ENCODE measurements around the gene DNTT.

DNA sequence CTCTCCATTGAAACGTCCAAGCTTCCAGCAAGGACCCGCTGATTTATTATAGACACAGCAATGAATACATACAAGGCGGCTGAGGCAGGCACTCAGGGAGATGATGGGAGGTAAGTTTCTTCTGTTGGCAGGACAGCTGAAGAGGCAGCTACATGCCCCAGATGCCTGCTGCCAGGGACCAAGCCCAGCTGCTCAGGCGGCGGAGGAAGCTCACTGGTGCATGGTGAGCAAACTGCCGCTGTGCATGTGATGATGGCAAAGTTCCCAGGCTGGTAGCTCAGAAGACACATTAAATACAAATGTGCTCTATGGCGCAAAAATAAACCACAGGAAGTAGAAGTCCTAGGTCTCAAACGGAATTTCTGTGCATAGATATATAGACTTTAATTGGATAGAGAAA, 2.3 kb downstream of the DNTT start:
- TF ChIP-seq, protein P1, sequence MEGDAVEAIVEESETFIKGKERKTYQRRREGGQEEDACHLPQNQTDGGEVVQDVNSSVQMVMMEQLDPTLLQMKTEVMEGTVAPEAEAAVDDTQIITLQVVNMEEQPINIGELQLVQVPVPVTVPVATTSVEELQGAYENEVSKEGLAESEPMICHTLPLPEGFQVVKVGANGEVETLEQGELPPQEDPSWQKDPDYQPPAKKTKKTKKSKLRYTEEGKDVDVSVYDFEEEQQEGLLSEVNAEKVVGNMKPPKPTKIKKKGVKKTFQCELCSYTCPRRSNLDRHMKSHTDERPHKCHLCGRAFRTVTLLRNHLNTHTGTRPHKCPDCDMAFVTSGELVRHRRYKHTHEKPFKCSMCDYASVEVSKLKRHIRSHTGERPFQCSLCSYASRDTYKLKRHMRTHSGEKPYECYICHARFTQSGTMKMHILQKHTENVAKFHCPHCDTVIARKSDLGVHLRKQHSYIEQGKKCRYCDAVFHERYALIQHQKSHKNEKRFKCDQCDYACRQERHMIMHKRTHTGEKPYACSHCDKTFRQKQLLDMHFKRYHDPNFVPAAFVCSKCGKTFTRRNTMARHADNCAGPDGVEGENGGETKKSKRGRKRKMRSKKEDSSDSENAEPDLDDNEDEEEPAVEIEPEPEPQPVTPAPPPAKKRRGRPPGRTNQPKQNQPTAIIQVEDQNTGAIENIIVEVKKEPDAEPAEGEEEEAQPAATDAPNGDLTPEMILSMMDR (IDR thresholded peaks at IDR 0.05; ENCODE audit: low read depth, low read length): no peak
- TF ChIP-seq POLR2A (IDR thresholded peaks at IDR 0.05; ENCODE audit: extremely low read depth, insufficient read length) (no peak), MYC (IDR thresholded peaks at IDR 0.05; ENCODE audit: low read depth, low read length) (no peak), MAX (IDR thresholded peaks at IDR 0.05; ENCODE audit: low read depth, low read length) (no peak)

Data from NB4 (cell line).